HepG2 (cell line): ENCODE results near the gene HTR4.

Experiments used
- FOXM1 ChIP-seq: sonication (generic); formaldehyde crosslinking; IDR thresholded peaks from 2 replicates; pipeline ENCODE4 v1.5.0; 2020; ENCODE audit warnings: missing genetic modification reagents
- HOXA7 ChIP-seq: sonication (generic); formaldehyde crosslinking; IDR thresholded peaks from 2 replicates; pipeline ENCODE4 v1.8.1; 2022; ENCODE audit warnings: mild to moderate bottlenecking, missing genetic modification reagents, moderate library complexity
- RNF2 ChIP-seq: fragments of 450-650 bp; conservative IDR thresholded peaks from 2 replicates; pipeline ENCODE4 v1.6.1; 2016; ENCODE audit warnings: low read depth
- TCF7 ChIP-seq: sonication (generic); IDR thresholded peaks from 2 replicates; pipeline ENCODE4 v1.6.1; 2016; ENCODE audit warnings: antibody characterized with exemption, low read depth
- ZNF274 ChIP-seq: sonication (generic); formaldehyde crosslinking; IDR thresholded peaks from 2 replicates; pipeline ENCODE4 v1.5.1; 2020; ENCODE audit warnings: mild to moderate bottlenecking, missing genetic modification reagents
- ZNF530 ChIP-seq: sonication (generic); formaldehyde crosslinking; IDR thresholded peaks from 2 replicates; pipeline ENCODE4 v1.5.0; 2020; ENCODE audit warnings: low read depth, mild to moderate bottlenecking, missing genetic modification reagents
- ZNF782 ChIP-seq: sonication (generic); formaldehyde crosslinking; IDR thresholded peaks from 2 replicates; pipeline ENCODE4 v1.4.0; 2020; ENCODE audit warnings: missing genetic modification reagents, mild to moderate bottlenecking, borderline replicate concordance
- TF ChIP-seq, protein P1 (sequence below): sonication (generic); formaldehyde crosslinking; IDR thresholded peaks from 2 replicates; pipeline ENCODE4 v1.5.0; 2020; ENCODE audit warnings: missing genetic modification reagents, mild to moderate bottlenecking, borderline replicate concordance
- TF ChIP-seq, protein P2 (sequence below): sonication (generic); formaldehyde crosslinking; IDR thresholded peaks from 2 replicates; pipeline ENCODE4 v1.4.0; 2020; ENCODE audit warnings: mild to moderate bottlenecking, missing genetic modification reagents
- TF ChIP-seq, protein P3 (sequence below), 2 experiments: IDR thresholded peaks; 2 replicates each; pipeline ENCODE4 v1.6.1; 2011 to 2012; ENCODE audit warnings: low read length in 2 of 2, borderline replicate concordance in 1 of 2, low read depth in 1 of 2, mild to moderate bottlenecking in 1 of 2, moderate library complexity in 1 of 2
- TF ChIP-seq, protein P4 (sequence below): sonication (generic); formaldehyde crosslinking; IDR thresholded peaks from 2 replicates; pipeline ENCODE4 v1.5.1; 2020; ENCODE audit warnings: mild to moderate bottlenecking, missing genetic modification reagents, moderate library complexity
- TF ChIP-seq, protein P5 (sequence below): sonication (generic); formaldehyde crosslinking; IDR thresholded peaks from 2 replicates; pipeline ENCODE4 v1.5.0; 2020; ENCODE audit warnings: mild to moderate bottlenecking, missing genetic modification reagents, moderate library complexity

DNA sequence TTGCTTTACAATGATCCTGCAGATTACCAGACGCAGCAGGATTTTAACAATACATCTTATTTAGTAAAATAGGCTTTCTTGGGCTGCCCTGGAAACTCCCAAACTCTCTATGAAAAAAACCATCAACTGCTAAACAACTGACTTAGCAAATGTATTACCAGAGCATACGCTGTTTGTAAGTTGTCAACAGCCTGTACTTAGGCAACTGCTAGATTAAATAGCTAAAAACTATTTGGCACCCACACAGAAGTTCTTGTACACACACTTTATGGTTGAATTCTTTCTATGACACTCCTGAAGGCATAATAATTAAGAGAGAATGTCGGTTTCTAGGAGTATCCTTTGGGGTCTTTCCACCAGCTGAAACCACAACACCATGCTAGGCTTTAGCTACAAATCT is 146.7 kb downstream of the HTR4 start:
- TF ChIP-seq ZNF530 (CRISPR knock-in tag) = no peak
- no peak for TF ChIP-seq ZNF274 (CRISPR knock-in tag)
- no peak for TF ChIP-seq TCF7
- TF ChIP-seq HOXA7 = no peak
- TF ChIP-seq, protein P1, sequence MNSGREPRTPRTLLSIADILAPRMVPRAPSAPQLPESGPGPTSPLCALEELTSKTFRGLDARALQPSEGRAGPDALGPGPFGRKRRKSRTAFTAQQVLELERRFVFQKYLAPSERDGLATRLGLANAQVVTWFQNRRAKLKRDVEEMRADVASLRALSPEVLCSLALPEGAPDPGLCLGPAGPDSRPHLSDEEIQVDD (CRISPR knock-in tag) = no peak
- TF ChIP-seq FOXM1 (CRISPR knock-in tag) = no peak
- TF ChIP-seq RNF2 = no peak
- TF ChIP-seq ZNF782 (CRISPR knock-in tag) = no peak
- TF ChIP-seq, protein P2, sequence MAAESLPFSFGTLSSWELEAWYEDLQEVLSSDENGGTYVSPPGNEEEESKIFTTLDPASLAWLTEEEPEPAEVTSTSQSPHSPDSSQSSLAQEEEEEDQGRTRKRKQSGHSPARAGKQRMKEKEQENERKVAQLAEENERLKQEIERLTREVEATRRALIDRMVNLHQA = no peak
- TF ChIP-seq, protein P3, sequence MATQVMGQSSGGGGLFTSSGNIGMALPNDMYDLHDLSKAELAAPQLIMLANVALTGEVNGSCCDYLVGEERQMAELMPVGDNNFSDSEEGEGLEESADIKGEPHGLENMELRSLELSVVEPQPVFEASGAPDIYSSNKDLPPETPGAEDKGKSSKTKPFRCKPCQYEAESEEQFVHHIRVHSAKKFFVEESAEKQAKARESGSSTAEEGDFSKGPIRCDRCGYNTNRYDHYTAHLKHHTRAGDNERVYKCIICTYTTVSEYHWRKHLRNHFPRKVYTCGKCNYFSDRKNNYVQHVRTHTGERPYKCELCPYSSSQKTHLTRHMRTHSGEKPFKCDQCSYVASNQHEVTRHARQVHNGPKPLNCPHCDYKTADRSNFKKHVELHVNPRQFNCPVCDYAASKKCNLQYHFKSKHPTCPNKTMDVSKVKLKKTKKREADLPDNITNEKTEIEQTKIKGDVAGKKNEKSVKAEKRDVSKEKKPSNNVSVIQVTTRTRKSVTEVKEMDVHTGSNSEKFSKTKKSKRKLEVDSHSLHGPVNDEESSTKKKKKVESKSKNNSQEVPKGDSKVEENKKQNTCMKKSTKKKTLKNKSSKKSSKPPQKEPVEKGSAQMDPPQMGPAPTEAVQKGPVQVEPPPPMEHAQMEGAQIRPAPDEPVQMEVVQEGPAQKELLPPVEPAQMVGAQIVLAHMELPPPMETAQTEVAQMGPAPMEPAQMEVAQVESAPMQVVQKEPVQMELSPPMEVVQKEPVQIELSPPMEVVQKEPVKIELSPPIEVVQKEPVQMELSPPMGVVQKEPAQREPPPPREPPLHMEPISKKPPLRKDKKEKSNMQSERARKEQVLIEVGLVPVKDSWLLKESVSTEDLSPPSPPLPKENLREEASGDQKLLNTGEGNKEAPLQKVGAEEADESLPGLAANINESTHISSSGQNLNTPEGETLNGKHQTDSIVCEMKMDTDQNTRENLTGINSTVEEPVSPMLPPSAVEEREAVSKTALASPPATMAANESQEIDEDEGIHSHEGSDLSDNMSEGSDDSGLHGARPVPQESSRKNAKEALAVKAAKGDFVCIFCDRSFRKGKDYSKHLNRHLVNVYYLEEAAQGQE (IDR thresholded peaks at IDR 0.05; ENCODE audit: borderline replicate concordance in 1 of 2, low read depth in 1 of 2, low read length in 2 of 2) = no peak
- TF ChIP-seq, protein P4, sequence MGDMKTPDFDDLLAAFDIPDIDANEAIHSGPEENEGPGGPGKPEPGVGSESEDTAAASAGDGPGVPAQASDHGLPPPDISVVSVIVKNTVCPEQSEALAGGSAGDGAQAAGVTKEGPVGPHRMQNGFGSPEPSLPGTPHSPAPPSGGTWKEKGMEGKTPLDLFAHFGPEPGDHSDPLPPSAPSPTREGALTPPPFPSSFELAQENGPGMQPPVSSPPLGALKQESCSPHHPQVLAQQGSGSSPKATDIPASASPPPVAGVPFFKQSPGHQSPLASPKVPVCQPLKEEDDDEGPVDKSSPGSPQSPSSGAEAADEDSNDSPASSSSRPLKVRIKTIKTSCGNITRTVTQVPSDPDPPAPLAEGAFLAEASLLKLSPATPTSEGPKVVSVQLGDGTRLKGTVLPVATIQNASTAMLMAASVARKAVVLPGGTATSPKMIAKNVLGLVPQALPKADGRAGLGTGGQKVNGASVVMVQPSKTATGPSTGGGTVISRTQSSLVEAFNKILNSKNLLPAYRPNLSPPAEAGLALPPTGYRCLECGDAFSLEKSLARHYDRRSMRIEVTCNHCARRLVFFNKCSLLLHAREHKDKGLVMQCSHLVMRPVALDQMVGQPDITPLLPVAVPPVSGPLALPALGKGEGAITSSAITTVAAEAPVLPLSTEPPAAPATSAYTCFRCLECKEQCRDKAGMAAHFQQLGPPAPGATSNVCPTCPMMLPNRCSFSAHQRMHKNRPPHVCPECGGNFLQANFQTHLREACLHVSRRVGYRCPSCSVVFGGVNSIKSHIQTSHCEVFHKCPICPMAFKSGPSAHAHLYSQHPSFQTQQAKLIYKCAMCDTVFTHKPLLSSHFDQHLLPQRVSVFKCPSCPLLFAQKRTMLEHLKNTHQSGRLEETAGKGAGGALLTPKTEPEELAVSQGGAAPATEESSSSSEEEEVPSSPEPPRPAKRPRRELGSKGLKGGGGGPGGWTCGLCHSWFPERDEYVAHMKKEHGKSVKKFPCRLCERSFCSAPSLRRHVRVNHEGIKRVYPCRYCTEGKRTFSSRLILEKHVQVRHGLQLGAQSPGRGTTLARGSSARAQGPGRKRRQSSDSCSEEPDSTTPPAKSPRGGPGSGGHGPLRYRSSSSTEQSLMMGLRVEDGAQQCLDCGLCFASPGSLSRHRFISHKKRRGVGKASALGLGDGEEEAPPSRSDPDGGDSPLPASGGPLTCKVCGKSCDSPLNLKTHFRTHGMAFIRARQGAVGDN (CRISPR knock-in tag) = no peak
- TF ChIP-seq, protein P5, sequence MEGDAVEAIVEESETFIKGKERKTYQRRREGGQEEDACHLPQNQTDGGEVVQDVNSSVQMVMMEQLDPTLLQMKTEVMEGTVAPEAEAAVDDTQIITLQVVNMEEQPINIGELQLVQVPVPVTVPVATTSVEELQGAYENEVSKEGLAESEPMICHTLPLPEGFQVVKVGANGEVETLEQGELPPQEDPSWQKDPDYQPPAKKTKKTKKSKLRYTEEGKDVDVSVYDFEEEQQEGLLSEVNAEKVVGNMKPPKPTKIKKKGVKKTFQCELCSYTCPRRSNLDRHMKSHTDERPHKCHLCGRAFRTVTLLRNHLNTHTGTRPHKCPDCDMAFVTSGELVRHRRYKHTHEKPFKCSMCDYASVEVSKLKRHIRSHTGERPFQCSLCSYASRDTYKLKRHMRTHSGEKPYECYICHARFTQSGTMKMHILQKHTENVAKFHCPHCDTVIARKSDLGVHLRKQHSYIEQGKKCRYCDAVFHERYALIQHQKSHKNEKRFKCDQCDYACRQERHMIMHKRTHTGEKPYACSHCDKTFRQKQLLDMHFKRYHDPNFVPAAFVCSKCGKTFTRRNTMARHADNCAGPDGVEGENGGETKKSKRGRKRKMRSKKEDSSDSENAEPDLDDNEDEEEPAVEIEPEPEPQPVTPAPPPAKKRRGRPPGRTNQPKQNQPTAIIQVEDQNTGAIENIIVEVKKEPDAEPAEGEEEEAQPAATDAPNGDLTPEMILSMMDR (CRISPR knock-in tag) = no peak
